Measurements from ENCODE around the gene HOXA10.

Gene HOXA10

GRCh38 chr7:27215356-27215755 is 41.2 kb upstream of the HOXA10 start:
- TF ChIP-seq CTCF (IDR thresholded peaks at IDR 0.05; ENCODE audit: low read depth, low read length), result no peak
- H3K27me3 ChIP-seq, result peaks cover 94% of the 10 kb centered on the region
- no peak overlapping the region for H3K4me3 ChIP-seq (ENCODE audit: low read depth, low read length)
- H3K36me3 ChIP-seq, result no peaks in the 10 kb centered on the region
- DNase-seq, result no peak
- no peaks in the 10 kb centered on the region for H3K9me3 ChIP-seq
- H3K4me1 ChIP-seq, result no peaks in the 10 kb centered on the region

GRCh38 chr7:27214239-27214950 is 40.3 kb upstream of the HOXA10 start:
- H3K36me3 ChIP-seq, result no peaks in the 10 kb centered on the region
- H3K27me3 ChIP-seq, result peaks cover 93% of the 10 kb centered on the region
- H3K4me3 ChIP-seq (ENCODE audit: low read depth, low read length), result no peak overlapping the region
- H3K4me1 ChIP-seq, result no peaks in the 10 kb centered on the region
- DNase-seq, result no peak
- no peak for TF ChIP-seq CTCF (IDR thresholded peaks at IDR 0.05; ENCODE audit: low read depth, low read length)
- H3K9me3 ChIP-seq, result no peaks in the 10 kb centered on the region

DNA sequence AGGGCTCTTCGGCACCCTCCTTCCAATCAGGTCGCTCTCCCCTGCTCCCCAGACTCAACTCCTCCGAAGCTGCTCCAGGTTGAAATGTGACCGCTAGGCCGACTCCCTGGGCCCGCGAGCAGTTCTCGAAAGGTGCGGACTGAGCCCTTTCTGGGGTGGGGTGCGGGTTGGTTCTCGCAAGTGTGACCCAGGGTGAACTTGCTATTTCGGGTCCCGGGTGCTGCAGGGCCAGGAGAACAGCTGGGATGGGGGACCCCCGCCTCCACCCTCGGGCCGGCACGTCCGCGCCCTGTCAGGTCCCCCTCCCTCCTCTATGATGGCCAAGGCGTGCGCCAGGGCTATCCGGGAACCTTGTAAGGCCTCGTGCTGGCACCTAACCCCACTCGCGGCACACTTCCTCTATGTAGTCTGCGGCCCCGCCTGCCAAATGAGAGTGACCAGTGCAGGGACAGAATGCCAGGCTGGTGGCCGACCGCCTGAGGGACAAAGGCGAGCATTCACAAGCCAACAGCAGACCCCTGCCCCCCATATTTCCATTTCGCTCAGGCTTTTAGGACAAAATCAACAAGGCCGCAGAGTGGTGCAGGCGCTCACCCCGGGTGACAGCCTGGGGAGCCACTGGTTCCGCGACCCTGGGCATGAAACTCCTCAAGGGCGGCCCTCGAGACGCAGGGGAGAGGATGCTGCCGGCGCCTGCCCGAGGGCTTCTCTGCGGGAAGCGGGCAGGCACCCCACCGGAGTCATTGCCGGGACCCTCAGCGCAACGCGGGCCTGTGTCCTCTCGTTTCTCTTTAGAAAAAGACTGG is 39.5 kb upstream of the HOXA10 start:
- H3K4me1 ChIP-seq, result no peaks in the 10 kb centered on the region
- H3K36me3 ChIP-seq, result no peaks in the 10 kb centered on the region
- no peak for TF ChIP-seq CTCF (IDR thresholded peaks at IDR 0.05; ENCODE audit: low read depth, low read length)
- no peak overlapping the region for H3K4me3 ChIP-seq (ENCODE audit: low read depth, low read length)
- H3K27me3 ChIP-seq, result peaks cover 91% of the 10 kb centered on the region
- no peak for DNase-seq
- no peaks in the 10 kb centered on the region for H3K9me3 ChIP-seq

DNA sequence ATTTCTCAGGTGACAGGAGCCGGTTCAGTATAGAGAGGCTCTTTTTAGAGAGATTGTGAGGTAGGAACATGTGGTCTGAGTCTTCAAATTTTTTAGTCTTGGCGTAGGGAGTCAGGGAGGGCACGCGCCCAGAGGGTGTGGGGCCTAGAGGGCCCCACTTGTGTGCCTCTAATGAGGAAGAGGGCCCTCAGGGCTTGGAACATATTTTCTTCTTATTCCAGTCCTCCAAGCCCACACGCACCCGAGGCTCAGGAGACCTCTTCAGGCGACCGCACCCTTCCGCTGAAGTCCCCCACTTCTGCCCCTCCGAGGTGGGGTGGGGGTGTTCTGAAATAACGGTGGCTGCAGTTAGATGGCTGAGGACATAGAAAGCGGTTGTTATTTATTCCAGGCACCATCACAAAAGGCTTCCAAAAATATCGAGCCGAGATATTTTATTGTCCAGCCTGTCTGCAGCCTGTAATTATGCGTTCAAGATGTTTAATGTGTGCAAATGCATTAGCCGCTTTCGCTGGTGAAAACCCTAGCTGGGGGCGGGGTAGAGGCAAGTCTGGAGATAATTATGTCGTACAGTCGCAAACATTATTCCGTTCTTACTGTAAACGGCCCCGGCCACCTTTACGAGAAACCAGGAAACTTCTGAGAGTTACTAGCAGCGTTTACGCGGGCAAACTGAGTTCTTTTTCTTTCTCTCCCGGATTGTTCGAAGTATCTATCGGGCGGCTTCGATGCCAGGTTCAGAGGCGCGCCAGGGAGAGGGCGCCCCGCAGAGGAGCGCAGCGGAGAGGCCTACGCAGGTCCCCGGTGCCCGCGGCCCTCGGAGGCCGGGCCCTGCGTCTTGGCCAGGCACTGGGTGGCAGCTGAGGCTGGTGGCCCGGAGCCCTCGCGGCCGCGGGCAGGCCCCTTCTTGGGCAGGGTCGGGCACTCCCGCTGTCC is 38.6 kb upstream of the HOXA10 start:
- no peaks in the 10 kb centered on the region for H3K36me3 ChIP-seq
- H3K4me3 ChIP-seq (ENCODE audit: low read depth, low read length), result no peak overlapping the region
- DNase-seq, result no peak
- no peaks in the 10 kb centered on the region for H3K4me1 ChIP-seq
- no peaks in the 10 kb centered on the region for H3K9me3 ChIP-seq
- H3K27me3 ChIP-seq, result peaks cover 94% of the 10 kb centered on the region
- TF ChIP-seq CTCF (IDR thresholded peaks at IDR 0.05; ENCODE audit: low read depth, low read length), result no peak

- Histone ChIP-seq H3K4me3 (ENCODE audit: low read depth, low read length) (no peak overlapping the region), H3K36me3 (no peaks in the 10 kb centered on the region), H3K27me3 (peaks cover 95% of the 10 kb centered on the region), H3K4me1 (no peaks in the 10 kb centered on the region), H3K9me3 (no peaks in the 10 kb centered on the region)
- TF ChIP-seq CTCF (IDR thresholded peaks at IDR 0.05; ENCODE audit: low read depth, low read length), result no peak
- DNase-seq, result no peak
Measured at GRCh38 chr7:27211764-27212204, 37.7 kb upstream of the HOXA10 start.
